H1 (cell line): ENCODE results near the gene CTSK. TPM values are rescaled to one million over a fixed set of nuclear protein-coding genes. Genes with fewer than 3 reads are reported as not detected.

Experiments used
- polyA plus RNA-seq, 7 experiments: library from polyadenylated mRNA; depleted of rRNA in 3 of 7; stranded (reverse) in 5 of 7; unstranded in 2 of 7; fragments of >200 nt in 5 of 7; fragments of 200-250 nt in 2 of 7; gene quantifications; 1 replicate in 5 of 7; 2 replicates in 1 of 7; 4 replicates in 1 of 7; pipeline versions ENCODE4 v1.2.1 to v1.2.3, GENCODE V29; 2011 to 2013; ENCODE audit warnings: missing spikeins in 2 of 7, mixed read lengths in 2 of 7
- total RNA-seq: library from RNA; stranded (reverse); fragmentation: NEBNext Ultra II Directional; extraction: Animal tissue kit (Norgen Biotek cat#: 25700); gene quantifications from 2 replicates; pipeline ENCODE4 v1.2.1, GENCODE V29; 2021
- TF ChIP-seq, protein P1 (sequence below): IDR thresholded peaks from 2 replicates; pipeline ENCODE4 v1.6.1; 2011; ENCODE audit warnings: low read depth, mild to moderate bottlenecking, low read length; ENCODE audit not compliant: insufficient read depth

Gene CTSK
- total and polyA plus RNA-seq, 2 of the 8 experiments (the other 6 are each of a cell fraction or from before 2014, with no cell fraction given) = 2.7 to 4.2 TPM

DNA sequence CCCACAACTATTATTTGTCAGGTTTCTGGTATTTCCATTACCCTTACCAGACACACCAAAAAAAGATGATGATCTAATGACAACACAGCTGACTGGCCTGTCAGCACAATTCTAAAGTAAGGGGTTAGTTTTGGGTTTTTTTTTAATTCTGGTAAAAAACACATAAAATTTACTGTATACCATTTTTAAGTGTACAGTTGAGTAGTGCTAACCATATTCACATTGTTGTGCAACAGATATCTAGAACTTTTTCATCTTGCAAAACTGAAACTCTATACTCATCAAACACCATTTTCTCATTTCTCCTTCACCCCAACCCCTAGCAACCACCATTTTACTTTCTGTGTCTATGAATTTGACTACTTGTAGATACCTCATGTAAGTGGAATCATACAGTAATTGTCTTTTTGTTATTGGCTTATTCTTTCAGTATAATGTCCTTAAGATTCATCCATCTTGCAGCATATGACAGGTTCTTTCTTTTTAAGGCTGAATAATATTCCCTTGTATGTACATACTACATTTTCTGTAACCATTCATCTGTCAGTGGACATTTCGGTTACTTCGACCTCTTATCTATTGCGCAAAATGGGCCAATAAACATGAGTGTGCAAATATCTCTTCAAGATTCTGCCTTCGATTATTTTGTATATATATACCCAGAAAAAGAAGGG, 38.5 kb upstream of the CTSK start (continued):
- TF ChIP-seq, protein P1, sequence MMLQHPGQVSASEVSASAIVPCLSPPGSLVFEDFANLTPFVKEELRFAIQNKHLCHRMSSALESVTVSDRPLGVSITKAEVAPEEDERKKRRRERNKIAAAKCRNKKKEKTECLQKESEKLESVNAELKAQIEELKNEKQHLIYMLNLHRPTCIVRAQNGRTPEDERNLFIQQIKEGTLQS = no peak
